Neural crest cell (in vitro differentiated cells): ENCODE data around the gene DPEP1. TPM values are rescaled to one million over a fixed set of nuclear protein-coding genes. Genes with fewer than 3 reads are reported as not detected.
"Not testable (repeated sequence)": the region's sequence is repeated elsewhere in the genome, so short reads cannot be mapped to it uniquely, and the experiment has no call there.

Experiments used
- DNase-seq: peaks from one replicate; pipeline ENCODE4 v3.0.0; 2021; ENCODE audit warnings: low read depth, mixed read lengths, low spot score
- H3K27ac Mint-ChIP-seq: one replicate; pipeline ENCODE4 v1.8.0; 2021; ENCODE audit warnings: mild to moderate bottlenecking, mixed read lengths; ENCODE audit not compliant: unreplicated experiment
- H3K27me3 Mint-ChIP-seq: 2 replicates; pipeline ENCODE4 v1.8.0; 2021; ENCODE audit warnings: low read depth, mild to moderate bottlenecking, mixed read lengths
- H3K36me3 Mint-ChIP-seq: 2 replicates; pipeline ENCODE4 v1.8.0; 2021; ENCODE audit warnings: low read depth, mild to moderate bottlenecking, mixed read lengths
- H3K4me1 Mint-ChIP-seq: 2 replicates; pipeline ENCODE4 v1.8.0; 2021; ENCODE audit warnings: mixed read lengths
- H3K4me3 Mint-ChIP-seq: one replicate; pipeline ENCODE4 v1.8.0; 2021; ENCODE audit warnings: mild to moderate bottlenecking, mixed read lengths
- H3K9me3 Mint-ChIP-seq: 2 replicates; pipeline ENCODE4 v1.8.0; 2021; ENCODE audit warnings: mixed read lengths
- total RNA-seq: library from RNA; stranded (reverse); gene quantifications from 2 replicates; pipeline ENCODE4 v1.2.1, GENCODE V29; 2021
- TF ChIP-seq, protein P1 (sequence below): fragments of 200-600 bp; sonication (generic); conservative IDR thresholded peaks from 2 replicates; pipeline ENCODE4 v1.5.0; 2021; ENCODE audit warnings: antibody characterized with exemption, mild to moderate bottlenecking

DPEP1 gene
- total RNA-seq, 1 donor from 2014 or later: 0.21 TPM

DNA sequence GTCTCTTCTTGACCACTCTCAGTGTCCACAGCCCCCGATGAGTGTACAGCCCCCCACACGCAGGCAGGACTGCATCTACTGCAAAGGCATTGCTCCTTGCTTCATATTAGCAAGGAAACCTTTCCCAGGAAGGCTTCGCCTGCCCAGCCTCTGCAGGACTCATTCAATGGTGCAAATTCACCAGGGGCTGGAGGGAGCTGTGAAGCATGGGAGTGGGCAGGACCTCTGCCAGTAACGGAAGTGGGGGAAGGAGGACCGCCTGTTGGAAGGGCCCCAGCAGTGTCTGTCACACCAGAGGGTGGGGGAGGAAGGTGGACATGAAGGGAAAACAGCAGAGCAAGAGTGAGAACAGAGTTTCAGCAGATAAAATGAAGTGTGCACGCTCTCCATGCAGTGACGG is 46.7 kb downstream of the DPEP1 start:
- DNase-seq: no peak
- Mint-ChIP-seq H3K27me3 (no peaks in the 10 kb centered on the region), H3K36me3 (peaks cover 39% of the 10 kb centered on the region), H3K4me3 (peak overlapping the region; percentile 67), H3K4me1 (peaks cover 16% of the 10 kb centered on the region), H3K27ac (no peak overlapping the region), H3K9me3 (no peaks in the 10 kb centered on the region)
- TF ChIP-seq, protein P1, sequence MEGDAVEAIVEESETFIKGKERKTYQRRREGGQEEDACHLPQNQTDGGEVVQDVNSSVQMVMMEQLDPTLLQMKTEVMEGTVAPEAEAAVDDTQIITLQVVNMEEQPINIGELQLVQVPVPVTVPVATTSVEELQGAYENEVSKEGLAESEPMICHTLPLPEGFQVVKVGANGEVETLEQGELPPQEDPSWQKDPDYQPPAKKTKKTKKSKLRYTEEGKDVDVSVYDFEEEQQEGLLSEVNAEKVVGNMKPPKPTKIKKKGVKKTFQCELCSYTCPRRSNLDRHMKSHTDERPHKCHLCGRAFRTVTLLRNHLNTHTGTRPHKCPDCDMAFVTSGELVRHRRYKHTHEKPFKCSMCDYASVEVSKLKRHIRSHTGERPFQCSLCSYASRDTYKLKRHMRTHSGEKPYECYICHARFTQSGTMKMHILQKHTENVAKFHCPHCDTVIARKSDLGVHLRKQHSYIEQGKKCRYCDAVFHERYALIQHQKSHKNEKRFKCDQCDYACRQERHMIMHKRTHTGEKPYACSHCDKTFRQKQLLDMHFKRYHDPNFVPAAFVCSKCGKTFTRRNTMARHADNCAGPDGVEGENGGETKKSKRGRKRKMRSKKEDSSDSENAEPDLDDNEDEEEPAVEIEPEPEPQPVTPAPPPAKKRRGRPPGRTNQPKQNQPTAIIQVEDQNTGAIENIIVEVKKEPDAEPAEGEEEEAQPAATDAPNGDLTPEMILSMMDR: no peak

DNA sequence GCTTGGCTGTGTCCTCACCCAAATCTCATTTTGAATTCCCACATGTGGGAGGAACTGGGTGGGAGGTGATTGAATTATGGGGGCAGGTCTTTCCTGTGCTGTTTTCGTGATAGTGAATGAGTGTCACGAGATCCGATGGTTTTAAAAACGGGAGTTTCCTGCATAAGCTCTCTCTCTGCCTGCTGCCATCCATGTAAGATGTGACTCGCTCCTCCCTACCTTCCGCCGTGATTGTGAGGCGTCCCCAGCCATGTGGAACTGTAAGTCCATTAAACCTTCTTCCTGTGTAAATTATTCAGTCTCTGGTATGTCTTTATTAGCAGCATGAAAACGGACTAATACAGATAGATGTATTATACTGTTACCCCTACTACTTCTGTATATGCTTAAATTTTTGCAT is 47.8 kb downstream of the DPEP1 start:
- no peak for DNase-seq
- Mint-ChIP-seq H3K4me1 (peaks cover 15% of the 10 kb centered on the region), H3K4me3 (peak overlapping the region; percentile 73), H3K9me3 (peaks cover 1% of the 10 kb centered on the region), H3K27me3 (no peaks in the 10 kb centered on the region), H3K27ac (no peak overlapping the region), H3K36me3 (peaks cover 48% of the 10 kb centered on the region)
- TF ChIP-seq, protein P1: no peak

- not testable (repeated sequence) for H3K27ac Mint-ChIP-seq, H3K4me1 Mint-ChIP-seq, DNase-seq, H3K27me3 Mint-ChIP-seq, H3K9me3 Mint-ChIP-seq
- peak overlapping the region; percentile 25 for H3K4me3 Mint-ChIP-seq
- H3K36me3 Mint-ChIP-seq: peaks cover 54% of the 10 kb centered on the region
These were observed 50.8 kb downstream of the DPEP1 start for GRCh38 chr16:89664238-89664637.

DNA sequence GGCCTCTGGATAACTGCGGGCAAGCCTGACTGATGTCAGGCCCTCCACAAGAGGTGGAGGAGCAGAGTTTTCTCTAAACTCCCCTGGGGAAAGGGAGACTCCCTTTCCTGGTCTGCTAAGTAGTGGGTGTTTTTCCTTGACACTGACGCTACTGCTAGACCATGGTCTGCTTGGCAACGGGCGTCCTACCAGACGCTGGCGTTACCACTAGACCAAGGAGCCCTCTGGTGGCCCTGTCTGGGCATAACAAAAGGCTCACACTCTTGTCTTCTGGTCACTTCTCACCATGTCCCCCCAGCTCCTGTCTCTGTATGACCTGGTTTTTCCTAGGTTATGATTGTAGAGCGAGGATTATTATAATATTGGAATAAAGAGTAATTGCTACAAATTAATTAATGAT is 53.6 kb downstream of the DPEP1 start:
- H3K36me3 Mint-ChIP-seq: peaks cover 41% of the 10 kb centered on the region
- H3K4me1 Mint-ChIP-seq, H3K27me3 Mint-ChIP-seq, H3K27ac Mint-ChIP-seq, H3K9me3 Mint-ChIP-seq, H3K4me3 Mint-ChIP-seq: not testable (repeated sequence)
- peak; percentile 29 for DNase-seq
- TF ChIP-seq, protein P1: peak; percentile 43

DNA sequence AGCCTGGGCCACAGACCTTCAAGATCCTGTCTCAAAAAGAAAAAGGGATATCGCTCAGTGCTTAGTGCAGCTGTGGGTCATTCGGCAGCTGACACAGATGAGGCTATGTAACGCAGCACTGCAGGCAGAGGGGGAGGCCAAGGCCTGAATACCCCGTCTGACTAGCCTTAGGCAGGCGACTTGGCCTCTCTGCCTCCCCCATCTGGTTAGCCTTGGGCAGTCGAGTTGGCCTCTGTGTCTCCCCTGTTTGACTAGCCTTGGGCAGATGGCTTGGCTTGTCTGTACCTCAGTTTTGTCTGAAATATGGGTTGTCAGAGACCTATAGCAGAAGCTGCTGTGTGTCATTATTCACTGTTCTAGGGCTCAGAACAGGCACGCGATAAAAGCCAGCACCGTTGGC is 54.2 kb downstream of the DPEP1 start:
- Mint-ChIP-seq H3K27me3 (no peaks in the 10 kb centered on the region), H3K4me3 (no peak overlapping the region), H3K4me1 (peaks cover 4% of the 10 kb centered on the region), H3K27ac (no peak overlapping the region), H3K9me3 (peaks cover 5% of the 10 kb centered on the region), H3K36me3 (peaks cover 46% of the 10 kb centered on the region)
- DNase-seq: no peak
- TF ChIP-seq, protein P1: no peak

- Mint-ChIP-seq H3K4me1 (peaks cover 4% of the 10 kb centered on the region), H3K36me3 (peaks cover 41% of the 10 kb centered on the region), H3K9me3 (peaks cover 5% of the 10 kb centered on the region), H3K4me3 (no peak overlapping the region), H3K27ac (no peak overlapping the region), H3K27me3 (no peaks in the 10 kb centered on the region)
- TF ChIP-seq, protein P1: no peak
- no peak for DNase-seq
These were observed 55.3 kb downstream of the DPEP1 start for GRCh38 chr16:89668790-89669158.
